ENCODE results near the gene PRR9.
"Not testable (repeated sequence)": the region's sequence is repeated elsewhere in the genome, so short reads cannot be mapped to it uniquely, and the experiment has no call there.

PRR9 gene, protein sequence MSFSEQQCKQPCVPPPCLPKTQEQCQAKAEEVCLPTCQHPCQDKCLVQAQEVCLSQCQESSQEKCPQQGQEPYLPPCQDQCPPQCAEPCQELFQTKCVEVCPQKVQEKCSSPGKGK

DNA sequence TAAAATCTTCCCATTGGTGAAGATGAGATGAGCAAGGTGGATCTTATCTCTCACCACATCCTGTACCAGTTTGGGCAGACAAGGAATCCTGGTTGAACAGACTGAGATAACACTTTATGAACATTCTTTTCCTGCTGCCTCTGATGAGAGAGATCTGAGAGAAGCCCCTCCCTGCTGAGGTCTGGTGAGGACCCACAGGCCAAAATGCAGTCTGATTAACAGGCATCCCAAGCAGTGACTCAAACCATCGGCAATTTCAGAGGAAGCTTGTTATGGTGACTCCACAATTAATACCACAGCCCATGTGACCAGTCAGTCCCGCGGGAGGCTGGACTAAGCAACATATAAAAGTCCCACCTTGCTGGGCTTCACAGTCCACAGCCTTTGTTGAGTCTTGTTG, at the start of gene PRR9:
Gene PRR9 (plus strand): TSS at position 373 of the 400 bp plus-strand sequence. CDS start 561 bp downstream, outside the sequence.
- no peaks in the 10 kb centered on the region for H3K36me3 ChIP-seq (ENCODE audit: insufficient read depth, low read length)
- H3K9me3 ChIP-seq (ENCODE audit: low read length): no peaks in the 10 kb centered on the region
- no peak within 1 kb of the TSS for H3K27ac ChIP-seq (ENCODE audit: low read depth, low read length)
- H3K4me1 ChIP-seq (ENCODE audit: insufficient read depth, low read length): no peaks in the 10 kb centered on the region
- no peak within 1 kb of the TSS for H3K9ac ChIP-seq (ENCODE audit: low read length)
- H3K27me3 ChIP-seq (ENCODE audit: control insufficient read depth in 1 of 2, insufficient read depth in 2 of 2, low read length in 2 of 2): no peaks in the 10 kb centered on the region
- no peak within 1 kb of the TSS for H3K4me3 ChIP-seq (ENCODE audit: low read depth in 1 of 2, low read length in 2 of 2)

DNA sequence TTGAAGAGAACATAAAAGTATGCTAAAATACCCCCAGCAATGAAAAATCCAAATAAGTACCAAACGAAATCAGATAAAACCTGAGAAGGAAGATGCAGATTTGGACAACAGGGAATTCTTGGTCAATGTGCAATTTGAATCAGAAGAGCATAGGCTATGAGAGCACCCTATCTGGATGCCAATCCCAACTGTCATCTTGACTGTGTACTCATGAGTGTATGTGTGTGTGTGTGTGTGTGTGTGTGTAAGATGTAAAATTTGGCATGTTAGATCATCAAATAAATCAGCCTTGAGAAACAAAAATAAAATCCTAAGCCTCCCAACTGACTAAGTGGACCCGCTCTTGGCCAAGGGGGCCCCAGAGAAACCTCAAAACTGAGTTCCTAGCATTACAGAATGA, 48.7 kb upstream of the PRR9 start:
- no peaks in the 10 kb centered on the region for H3K9me3 ChIP-seq (ENCODE audit: low read length)
- no peak overlapping the region for H3K9ac ChIP-seq (ENCODE audit: low read length)
- H3K4me3 ChIP-seq (ENCODE audit: low read depth in 1 of 2, low read length in 2 of 2): no peak overlapping the region
- no peaks in the 10 kb centered on the region for H3K4me1 ChIP-seq (ENCODE audit: insufficient read depth, low read length)
- H3K27ac ChIP-seq (ENCODE audit: low read depth, low read length): no peak overlapping the region
- no peaks in the 10 kb centered on the region for H3K27me3 ChIP-seq (ENCODE audit: control insufficient read depth in 1 of 2, insufficient read depth in 2 of 2, low read length in 2 of 2)
- H3K36me3 ChIP-seq (ENCODE audit: insufficient read depth, low read length): no peaks in the 10 kb centered on the region

DNA sequence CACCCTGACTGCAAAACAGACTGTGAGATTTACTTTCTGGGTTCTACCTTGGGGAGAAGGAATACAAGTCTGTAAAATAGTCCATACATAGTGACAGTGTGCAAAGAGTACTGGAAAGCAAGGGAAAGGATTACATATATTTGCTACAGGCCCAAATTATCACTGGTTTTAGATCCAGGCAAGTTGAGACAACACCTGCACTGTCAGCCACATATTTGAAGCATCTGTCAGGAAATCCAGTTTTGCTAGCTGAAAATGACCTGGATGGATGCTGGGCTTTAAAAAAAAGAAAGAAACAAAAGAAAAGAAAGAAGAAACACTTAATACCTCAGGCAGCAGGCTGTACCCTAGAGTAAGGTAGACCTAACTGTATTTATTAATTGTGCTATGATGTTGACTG, 42.8 kb upstream of the PRR9 start:
- H3K4me1 ChIP-seq (ENCODE audit: insufficient read depth, low read length): no peaks in the 10 kb centered on the region
- H3K27ac ChIP-seq (ENCODE audit: low read depth, low read length): no peak overlapping the region
- no peaks in the 10 kb centered on the region for H3K9me3 ChIP-seq (ENCODE audit: low read length)
- H3K4me3 ChIP-seq (ENCODE audit: low read depth in 1 of 2, low read length in 2 of 2): no peak overlapping the region
- no peaks in the 10 kb centered on the region for H3K27me3 ChIP-seq (ENCODE audit: control insufficient read depth in 1 of 2, insufficient read depth in 2 of 2, low read length in 2 of 2)
- H3K36me3 ChIP-seq (ENCODE audit: insufficient read depth, low read length): no peaks in the 10 kb centered on the region
- no peak overlapping the region for H3K9ac ChIP-seq (ENCODE audit: low read length)

DNA sequence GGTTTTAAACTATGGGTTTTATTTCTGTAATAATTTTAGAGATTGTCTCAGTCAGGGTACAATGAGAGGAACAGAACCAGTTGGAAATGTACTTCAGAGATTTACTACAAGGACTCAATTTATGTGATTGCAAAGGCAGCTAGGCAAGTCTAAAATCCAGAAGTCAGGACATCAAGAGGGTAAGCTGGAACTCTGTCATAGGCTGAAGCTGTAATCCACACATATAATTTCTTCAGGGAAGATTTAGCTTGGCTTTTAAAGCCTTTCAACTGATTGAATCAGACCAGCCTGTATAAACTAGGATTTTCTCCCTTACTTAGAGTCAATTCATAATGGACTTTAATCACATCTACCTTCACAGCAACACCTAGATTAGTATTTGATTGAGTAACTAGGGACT, 38.5 kb upstream of the PRR9 start:
- Histone ChIP-seq H3K27ac (ENCODE audit: low read depth, low read length) (no peak overlapping the region), H3K9ac (ENCODE audit: low read length) (no peak overlapping the region), H3K27me3 (ENCODE audit: control insufficient read depth in 1 of 2, insufficient read depth in 2 of 2, low read length in 2 of 2) (no peaks in the 10 kb centered on the region), H3K9me3 (ENCODE audit: low read length) (no peaks in the 10 kb centered on the region), H3K4me3 (ENCODE audit: low read depth in 1 of 2, low read length in 2 of 2) (no peak overlapping the region), H3K4me1 (ENCODE audit: insufficient read depth, low read length) (no peaks in the 10 kb centered on the region), H3K36me3 (ENCODE audit: insufficient read depth, low read length) (no peaks in the 10 kb centered on the region)

DNA sequence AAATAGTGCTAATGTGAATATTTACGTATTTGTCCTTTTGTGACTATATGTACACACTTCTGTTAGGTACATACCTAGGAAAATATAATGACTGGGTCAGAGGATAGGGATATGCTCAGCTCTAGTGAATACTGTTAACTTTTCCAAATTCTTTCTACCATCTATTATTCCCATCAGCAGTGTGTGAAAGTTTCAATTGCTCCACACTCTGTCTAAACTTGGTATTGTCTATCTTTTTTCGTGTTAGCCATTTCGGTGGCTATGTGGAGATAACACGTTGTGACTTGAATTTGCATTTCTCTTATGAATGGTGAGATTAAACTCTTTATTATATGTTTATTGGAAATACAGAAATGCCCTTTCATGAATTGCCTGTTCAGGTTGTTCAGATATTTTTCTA, 36.8 kb upstream of the PRR9 start:
- Histone ChIP-seq H3K36me3 (ENCODE audit: insufficient read depth, low read length) (no peaks in the 10 kb centered on the region), H3K27ac (ENCODE audit: low read depth, low read length) (no peak overlapping the region), H3K9me3 (ENCODE audit: low read length) (no peaks in the 10 kb centered on the region)

DNA sequence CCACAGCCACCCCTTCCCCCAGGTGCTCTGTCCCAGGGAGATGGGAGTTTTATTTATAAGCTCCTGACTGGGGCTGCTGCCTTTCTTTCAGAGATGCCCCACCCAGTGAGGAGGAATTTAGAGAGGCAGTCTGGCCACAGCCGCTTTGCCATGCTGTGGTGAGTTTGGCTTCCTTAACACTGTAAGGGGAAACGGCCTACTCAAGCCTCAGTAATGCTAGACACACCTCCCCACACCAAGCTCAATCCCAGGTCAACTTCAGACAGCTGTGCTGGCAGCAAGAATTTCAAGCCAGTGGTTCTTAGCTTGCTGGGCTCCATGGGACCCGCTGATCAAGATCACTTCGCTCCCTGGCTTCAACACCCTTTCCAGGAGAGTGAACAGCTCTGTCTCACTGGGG, 29.1 kb upstream of the PRR9 start:
- H3K27ac ChIP-seq (ENCODE audit: low read depth, low read length); H3K4me1 ChIP-seq (ENCODE audit: insufficient read depth, low read length); H3K9ac ChIP-seq (ENCODE audit: low read length); H3K4me3 ChIP-seq (ENCODE audit: low read depth in 1 of 2, low read length in 2 of 2); H3K9me3 ChIP-seq (ENCODE audit: low read length); H3K27me3 ChIP-seq (ENCODE audit: control insufficient read depth in 1 of 2, insufficient read depth in 2 of 2, low read length in 2 of 2); H3K36me3 ChIP-seq (ENCODE audit: insufficient read depth, low read length): not testable (repeated sequence)

More for the DNA sequence above, 36.8 kb upstream of the PRR9 start:
- Histone ChIP-seq H3K4me1 (ENCODE audit: insufficient read depth, low read length) (no peaks in the 10 kb centered on the region), H3K9ac (ENCODE audit: low read length) (no peak overlapping the region), H3K27me3 (ENCODE audit: control insufficient read depth in 1 of 2, insufficient read depth in 2 of 2, low read length in 2 of 2) (no peaks in the 10 kb centered on the region), H3K4me3 (ENCODE audit: low read depth in 1 of 2, low read length in 2 of 2) (no peak overlapping the region)

DNA sequence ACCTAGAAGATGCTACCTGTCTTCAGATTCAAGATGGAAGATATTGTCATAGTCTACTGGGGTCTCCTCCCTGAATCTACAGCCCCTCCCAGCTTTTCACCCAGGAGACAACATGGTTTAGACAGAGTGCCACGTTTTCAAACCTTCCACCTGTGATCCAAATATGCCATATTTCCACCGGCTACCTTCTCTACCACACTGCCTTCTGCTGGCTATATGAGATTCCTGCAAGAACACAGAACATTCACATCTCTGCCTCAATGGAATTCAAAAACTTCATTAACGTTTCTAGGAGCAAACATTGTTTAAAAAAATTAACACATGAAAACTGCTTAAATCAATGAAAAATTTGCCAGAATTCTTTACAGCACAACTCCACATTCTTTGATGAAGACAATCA, 27.0 kb upstream of the PRR9 start:
- Histone ChIP-seq H3K9me3 (ENCODE audit: low read length) (no peaks in the 10 kb centered on the region), H3K9ac (ENCODE audit: low read length) (no peak overlapping the region), H3K27me3 (ENCODE audit: control insufficient read depth in 1 of 2, insufficient read depth in 2 of 2, low read length in 2 of 2) (no peaks in the 10 kb centered on the region), H3K4me1 (ENCODE audit: insufficient read depth, low read length) (no peaks in the 10 kb centered on the region), H3K4me3 (ENCODE audit: low read depth in 1 of 2, low read length in 2 of 2) (no peak overlapping the region), H3K27ac (ENCODE audit: low read depth, low read length) (no peak overlapping the region), H3K36me3 (ENCODE audit: insufficient read depth, low read length) (no peaks in the 10 kb centered on the region)

DNA sequence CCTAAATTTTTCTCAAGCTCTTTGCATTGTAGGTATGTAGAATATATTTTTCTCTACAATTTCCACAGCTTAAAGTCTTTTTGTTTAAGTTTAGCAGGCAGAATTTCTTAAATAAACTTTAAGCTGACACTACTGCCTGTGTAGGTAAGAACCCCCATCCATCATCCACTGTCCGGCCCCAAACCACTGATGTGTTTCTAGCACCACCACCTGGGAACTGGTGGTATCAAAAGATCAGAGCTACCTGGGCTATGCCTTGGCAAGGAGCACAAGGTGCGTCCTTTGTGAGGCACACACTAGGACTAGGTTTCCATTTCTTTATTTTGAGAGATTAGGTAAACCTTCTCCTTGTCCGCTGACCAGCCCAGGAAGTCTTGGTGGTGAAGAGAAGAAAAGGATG, 24.7 kb upstream of the PRR9 start:
- H3K4me3 ChIP-seq (ENCODE audit: low read depth in 1 of 2, low read length in 2 of 2): no peak overlapping the region
- no peak overlapping the region for H3K9ac ChIP-seq (ENCODE audit: low read length)
- no peaks in the 10 kb centered on the region for H3K9me3 ChIP-seq (ENCODE audit: low read length)
- H3K4me1 ChIP-seq (ENCODE audit: insufficient read depth, low read length): no peaks in the 10 kb centered on the region
- no peaks in the 10 kb centered on the region for H3K27me3 ChIP-seq (ENCODE audit: control insufficient read depth in 1 of 2, insufficient read depth in 2 of 2, low read length in 2 of 2)
- no peak overlapping the region for H3K27ac ChIP-seq (ENCODE audit: low read depth, low read length)
- H3K36me3 ChIP-seq (ENCODE audit: insufficient read depth, low read length): no peaks in the 10 kb centered on the region

DNA sequence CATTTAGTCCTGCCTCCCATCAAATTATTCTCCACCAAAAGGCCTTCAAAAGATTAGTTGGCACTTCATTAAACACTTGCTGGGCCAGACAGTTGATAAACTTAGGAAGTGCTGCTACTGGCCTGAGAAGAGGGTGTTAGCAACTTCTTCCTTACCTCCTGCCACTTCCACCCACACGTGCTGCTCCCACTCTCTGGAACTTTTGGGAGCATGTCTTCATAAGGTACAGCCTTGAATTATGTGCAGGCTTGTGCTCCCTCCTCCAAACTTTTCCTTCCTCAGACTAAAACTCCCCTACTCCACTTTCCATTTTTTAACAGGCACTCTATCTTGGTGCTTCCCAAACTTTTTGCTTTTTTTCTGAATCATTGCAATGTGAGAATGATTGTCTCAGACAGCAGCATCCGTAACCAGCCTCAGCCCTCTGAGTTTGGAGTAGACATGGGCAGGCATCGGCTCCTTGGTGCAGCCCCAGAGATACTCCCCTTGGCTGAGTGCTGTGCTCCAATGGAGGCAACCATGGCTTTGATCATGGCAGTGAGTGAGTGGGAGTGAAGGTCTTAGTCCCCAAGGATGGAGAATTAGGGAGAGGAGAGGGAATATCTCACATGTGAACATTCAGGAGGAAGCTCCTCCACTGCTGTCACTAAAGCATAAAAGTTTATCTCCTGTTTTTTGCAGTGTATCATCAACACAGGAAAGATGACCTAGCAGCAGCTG, 22.9 kb upstream of the PRR9 start:
- Histone ChIP-seq H3K9ac (ENCODE audit: low read length) (no peak overlapping the region), H3K36me3 (ENCODE audit: insufficient read depth, low read length) (no peaks in the 10 kb centered on the region), H3K4me1 (ENCODE audit: insufficient read depth, low read length) (no peaks in the 10 kb centered on the region), H3K9me3 (ENCODE audit: low read length) (no peaks in the 10 kb centered on the region), H3K4me3 (ENCODE audit: low read depth in 1 of 2, low read length in 2 of 2) (no peak overlapping the region), H3K27ac (ENCODE audit: low read depth, low read length) (no peak overlapping the region), H3K27me3 (ENCODE audit: control insufficient read depth in 1 of 2, insufficient read depth in 2 of 2, low read length in 2 of 2) (no peaks in the 10 kb centered on the region)

DNA sequence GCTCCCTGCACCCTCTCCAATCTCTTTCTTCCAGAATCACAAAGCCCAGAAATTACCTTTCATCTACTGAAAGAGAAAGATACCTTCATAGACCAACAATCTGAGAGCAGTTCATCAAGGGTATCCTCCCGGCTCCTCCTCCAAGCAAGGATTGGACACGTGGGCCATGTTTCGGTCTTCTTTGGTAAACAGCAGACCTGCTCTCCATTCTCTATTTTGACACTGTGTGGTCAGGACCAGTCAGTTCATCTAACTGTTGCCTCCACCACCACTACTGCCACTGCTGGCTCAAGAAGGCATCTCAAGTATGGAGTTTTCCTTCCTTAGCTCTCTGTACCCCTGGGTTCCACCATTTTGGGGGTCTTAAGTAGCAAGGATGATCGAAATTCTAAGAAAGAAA, 22.2 kb upstream of the PRR9 start:
- Histone ChIP-seq H3K4me1 (ENCODE audit: insufficient read depth, low read length) (no peaks in the 10 kb centered on the region), H3K36me3 (ENCODE audit: insufficient read depth, low read length) (no peaks in the 10 kb centered on the region), H3K4me3 (ENCODE audit: low read depth in 1 of 2, low read length in 2 of 2) (no peak overlapping the region), H3K27ac (ENCODE audit: low read depth, low read length) (no peak overlapping the region), H3K9ac (ENCODE audit: low read length) (no peak overlapping the region), H3K9me3 (ENCODE audit: low read length) (no peaks in the 10 kb centered on the region), H3K27me3 (ENCODE audit: control insufficient read depth in 1 of 2, insufficient read depth in 2 of 2, low read length in 2 of 2) (no peaks in the 10 kb centered on the region)

DNA sequence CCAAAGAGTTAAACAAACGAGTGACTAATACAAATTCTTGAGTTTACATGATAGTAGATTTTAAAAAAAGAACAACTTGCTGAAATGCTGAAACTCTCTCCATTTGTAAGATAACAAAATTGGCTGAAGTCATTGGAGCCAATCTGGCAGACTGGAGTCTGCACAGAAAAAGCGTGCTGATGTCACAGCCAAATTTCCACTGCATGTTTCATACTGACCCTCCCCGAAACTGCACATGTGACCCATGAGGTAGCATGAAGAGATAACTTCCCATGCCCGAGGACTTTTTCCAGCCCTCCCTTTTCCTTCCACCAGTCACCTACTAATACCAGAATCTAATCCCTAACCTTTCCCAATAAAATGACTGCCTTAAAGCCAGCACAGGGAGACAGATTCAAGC, 15.4 kb upstream of the PRR9 start:
- Histone ChIP-seq H3K4me3 (ENCODE audit: low read depth in 1 of 2, low read length in 2 of 2) (no peak overlapping the region), H3K4me1 (ENCODE audit: insufficient read depth, low read length) (no peaks in the 10 kb centered on the region), H3K9ac (ENCODE audit: low read length) (no peak overlapping the region), H3K27me3 (ENCODE audit: control insufficient read depth in 1 of 2, insufficient read depth in 2 of 2, low read length in 2 of 2) (no peaks in the 10 kb centered on the region), H3K27ac (ENCODE audit: low read depth, low read length) (no peak overlapping the region), H3K9me3 (ENCODE audit: low read length) (no peaks in the 10 kb centered on the region), H3K36me3 (ENCODE audit: insufficient read depth, low read length) (no peaks in the 10 kb centered on the region)

DNA sequence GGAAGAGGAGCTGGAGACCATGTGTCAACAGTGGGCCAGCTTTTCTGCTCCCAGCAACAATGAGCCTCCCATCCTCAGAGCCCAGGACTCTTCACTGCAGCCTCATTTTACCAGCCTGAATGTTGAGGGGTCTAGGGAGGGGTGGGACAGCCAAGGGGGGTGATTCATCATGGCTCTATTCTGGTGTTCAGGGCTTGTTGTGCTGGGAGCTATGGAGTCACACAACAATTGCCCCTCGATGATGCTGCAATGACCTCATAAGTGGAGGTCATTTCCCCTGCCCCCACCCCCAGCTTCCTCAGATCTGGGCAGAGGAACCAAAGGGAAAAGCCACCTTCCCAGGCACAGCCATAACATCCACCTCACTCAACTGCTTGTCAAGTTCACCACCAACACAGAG, 14.3 kb upstream of the PRR9 start, which contains the start of gene LELP1:
Gene LELP1 (plus strand): TSS at position 301 of the 400 bp plus-strand sequence. CDS start 1,278 bp downstream, outside the sequence.
- H3K9ac ChIP-seq (ENCODE audit: low read length): no peak within 1 kb of the TSS
- no peaks in the 10 kb centered on the region for H3K4me1 ChIP-seq (ENCODE audit: insufficient read depth, low read length)
- H3K4me3 ChIP-seq (ENCODE audit: low read depth in 1 of 2, low read length in 2 of 2): no peak within 1 kb of the TSS
- H3K36me3 ChIP-seq (ENCODE audit: insufficient read depth, low read length): no peaks in the 10 kb centered on the region
- no peaks in the 10 kb centered on the region for H3K27me3 ChIP-seq (ENCODE audit: control insufficient read depth in 1 of 2, insufficient read depth in 2 of 2, low read length in 2 of 2)
- H3K9me3 ChIP-seq (ENCODE audit: low read length): no peaks in the 10 kb centered on the region
- H3K27ac ChIP-seq (ENCODE audit: low read depth, low read length): no peak within 1 kb of the TSS
